H7 (cell line): ENCODE data around the gene GRIN2C. TPM values are rescaled to one million over a fixed set of nuclear protein-coding genes. Genes with fewer than 3 reads are reported as not detected.

Experiments used
- DNase-seq: peaks from one replicate; pipeline ENCODE4 v3.0.0; 2012
- H3K27me3 ChIP-seq: 2 replicates; pipeline ENCODE4 v1.6.0; 2011; ENCODE audit warnings: mild to moderate bottlenecking, low read length; ENCODE audit not compliant: control insufficient read depth, insufficient read depth
- H3K36me3 ChIP-seq: replicated peaks from 2 replicates; pipeline ENCODE4 v1.5.1; 2011; ENCODE audit warnings: low read length; ENCODE audit not compliant: control insufficient read depth, insufficient read depth
- H3K4me3 ChIP-seq: 2 replicates; pipeline ENCODE4 v1.5.1; 2011; ENCODE audit warnings: low read depth, mild to moderate bottlenecking, control low read depth, low read length, moderate library complexity; ENCODE audit not compliant: insufficient read depth
- total RNA-seq: library from RNA; depleted of rRNA; stranded (reverse); fragments of >200 nt; shearing (Covaris generic); gene quantifications from 2 replicates; pipeline ENCODE4 v1.2.3, GENCODE V29; 2014

GRIN2C gene
- total RNA-seq, 1 experiment from 2014 or later, result not detected

- DNase-seq, result peak; percentile 66
These were observed 32.5 kb upstream of the GRIN2C start for GRCh38 chr17:74892013-74892841.

GRCh38 chr17:74890554-74890953, 30.9 kb upstream of the GRIN2C start:
- H3K27me3 ChIP-seq, result peaks cover 44% of the 10 kb centered on the region
- DNase-seq, result no peak
- no peaks in the 10 kb centered on the region for H3K36me3 ChIP-seq
- H3K4me3 ChIP-seq, result no peak overlapping the region

More at GRCh38 chr17:74892013-74892841, 32.5 kb upstream of the GRIN2C start:
- peaks cover 49% of the 10 kb centered on the region for H3K27me3 ChIP-seq
- H3K4me3 ChIP-seq, result no peak overlapping the region
- no peaks in the 10 kb centered on the region for H3K36me3 ChIP-seq

GRCh38 chr17:74888469-74888868, 28.8 kb upstream of the GRIN2C start:
- Histone ChIP-seq H3K4me3 (no peak overlapping the region), H3K27me3 (peaks cover 26% of the 10 kb centered on the region), H3K36me3 (no peaks in the 10 kb centered on the region)
- no peak for DNase-seq

- DNase-seq, result no peak
- Histone ChIP-seq H3K27me3 (peaks cover under 1% of the 10 kb centered on the region; the same call in 1 of the 2 replicates), H3K4me3 (no peak overlapping the region), H3K36me3 (no peaks in the 10 kb centered on the region)
These were observed 23.6 kb upstream of the GRIN2C start for GRCh38 chr17:74883241-74883745.

- Histone ChIP-seq H3K27me3 (peaks cover under 1% of the 10 kb centered on the region; the same call in 1 of the 2 replicates), H3K36me3 (no peaks in the 10 kb centered on the region), H3K4me3 (no peak overlapping the region)
- no peak for DNase-seq
These were observed 23.0 kb upstream of the GRIN2C start for GRCh38 chr17:74882517-74883240.

GRCh38 chr17:74881073-74881472, 21.4 kb upstream of the GRIN2C start:
- Histone ChIP-seq H3K36me3 (no peaks in the 10 kb centered on the region), H3K4me3 (no peak overlapping the region), H3K27me3 (peaks cover 1% of the 10 kb centered on the region; the same call in 1 of the 2 replicates)
- DNase-seq, result no peak

- Histone ChIP-seq H3K27me3 (0 out of 2 replicates have a peak, but pooled peaks cover 1% of the 10 kb centered on the region), H3K36me3 (no peaks in the 10 kb centered on the region), H3K4me3 (no peak overlapping the region)
- no peak for DNase-seq
These were observed 19.6 kb upstream of the GRIN2C start for GRCh38 chr17:74879308-74879707.

GRCh38 chr17:74878658-74879057, 19.0 kb upstream of the GRIN2C start:
- H3K4me3 ChIP-seq, result no peak overlapping the region
- DNase-seq, result no peak
- H3K36me3 ChIP-seq, result no peaks in the 10 kb centered on the region

GRCh38 chr17:74877592-74878548, 18.2 kb upstream of the GRIN2C start:
- H3K27me3 ChIP-seq, result 0 out of 2 replicates have a peak, but pooled peaks cover 1% of the 10 kb centered on the region
- no peak for DNase-seq
- no peaks in the 10 kb centered on the region for H3K36me3 ChIP-seq
- no peak overlapping the region for H3K4me3 ChIP-seq

More at GRCh38 chr17:74878658-74879057, 19.0 kb upstream of the GRIN2C start:
- 0 out of 2 replicates have a peak, but pooled peaks cover 1% of the 10 kb centered on the region for H3K27me3 ChIP-seq

GRCh38 chr17:74875977-74876593, 16.4 kb upstream of the GRIN2C start:
- DNase-seq, result peak; percentile 52
- no peaks in the 10 kb centered on the region; the same call in 1 of the 2 replicates for H3K36me3 ChIP-seq
- H3K27me3 ChIP-seq, result peaks cover 10% of the 10 kb centered on the region
- no peak overlapping the region for H3K4me3 ChIP-seq

GRCh38 chr17:74875155-74875976, 15.7 kb upstream of the GRIN2C start:
- Histone ChIP-seq H3K27me3 (peaks cover 10% of the 10 kb centered on the region), H3K36me3 (no peaks in the 10 kb centered on the region; the same call in 1 of the 2 replicates), H3K4me3 (no peak overlapping the region)
- DNase-seq, result no peak

GRCh38 chr17:74874615-74875037, 14.9 kb upstream of the GRIN2C start:
- H3K36me3 ChIP-seq, result no peaks in the 10 kb centered on the region; the same call in 1 of the 2 replicates
- H3K4me3 ChIP-seq, result no peak overlapping the region
- peaks cover 10% of the 10 kb centered on the region for H3K27me3 ChIP-seq
- DNase-seq, result no peak
